GM18505 (cell line): Measurements from ENCODE around the gene ARHGAP30.

ENCODE experiments used
- ATAC-seq: cut with Tn5 transposase; IDR thresholded peaks from one replicate; pipeline ENCODE4 v1.9.1; 2021; ENCODE audit not compliant: unreplicated experiment
- POLR2A ChIP-seq: IDR thresholded peaks from 4 replicates; pipeline ENCODE4 v1.6.1; 2011; ENCODE audit warnings: borderline replicate concordance; ENCODE audit not compliant: insufficient read depth, insufficient read length; ENCODE audit errors: extremely low read depth

Gene ARHGAP30

GRCh38 chr1:161013131-161013487 is 56.6 kb downstream of the ARHGAP30 start:
- TF ChIP-seq POLR2A, result no peak
- no peak for ATAC-seq

DNA sequence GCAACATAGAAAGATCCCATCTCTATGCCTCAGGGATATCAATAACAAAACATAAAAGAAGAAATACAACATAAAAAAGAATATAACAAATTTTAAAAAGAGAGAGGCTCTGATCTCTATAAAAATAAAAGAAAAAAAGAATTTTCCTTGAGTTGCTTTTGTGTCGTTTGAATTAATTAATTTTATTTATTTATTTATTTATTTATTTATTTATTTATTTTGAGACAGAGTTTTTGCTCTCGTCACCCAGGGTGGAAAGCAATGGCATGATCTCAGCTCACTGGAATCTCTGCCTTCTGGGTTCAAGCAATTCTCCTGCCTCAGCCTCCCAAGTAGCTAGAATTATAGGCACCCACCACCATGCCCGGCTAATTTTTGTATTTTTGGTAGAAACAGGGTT is 57.3 kb downstream of the ARHGAP30 start:
- no peak for ATAC-seq
- no peak for TF ChIP-seq POLR2A

GRCh38 chr1:161009602-161010211 is 60.0 kb downstream of the ARHGAP30 start:
- ATAC-seq, result no peak
- TF ChIP-seq POLR2A, result no peak

DNA sequence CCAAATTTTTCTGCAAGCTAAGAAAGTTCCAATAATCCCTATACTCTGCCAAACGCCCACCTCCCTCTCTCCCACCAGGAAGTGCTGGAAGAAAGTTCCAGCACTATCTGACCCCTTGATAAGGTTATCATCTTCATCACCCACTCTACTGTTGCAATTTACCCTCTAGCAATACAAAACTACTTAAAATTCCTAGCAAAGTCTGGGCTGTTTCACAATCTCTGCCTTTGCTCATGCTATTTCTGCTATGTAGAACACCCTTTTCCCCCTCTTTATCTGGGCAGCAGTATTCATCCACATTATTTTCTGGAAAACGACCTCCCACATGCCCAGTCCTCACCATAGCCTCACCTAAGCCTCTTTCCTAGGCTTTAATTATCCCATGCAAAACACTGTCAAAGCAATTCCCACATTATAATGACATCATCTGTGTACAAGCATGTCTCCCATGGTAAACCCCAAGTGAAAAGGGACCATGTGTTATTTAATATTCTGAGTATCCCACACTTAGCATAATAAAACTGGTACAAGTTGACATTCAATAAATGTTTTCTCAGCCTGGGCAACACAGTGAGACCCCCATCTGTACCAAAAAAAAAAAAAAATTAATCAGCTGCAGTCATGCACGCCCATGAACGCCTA is 60.7 kb downstream of the ARHGAP30 start:
- TF ChIP-seq POLR2A, result no peak
- no peak for ATAC-seq

DNA sequence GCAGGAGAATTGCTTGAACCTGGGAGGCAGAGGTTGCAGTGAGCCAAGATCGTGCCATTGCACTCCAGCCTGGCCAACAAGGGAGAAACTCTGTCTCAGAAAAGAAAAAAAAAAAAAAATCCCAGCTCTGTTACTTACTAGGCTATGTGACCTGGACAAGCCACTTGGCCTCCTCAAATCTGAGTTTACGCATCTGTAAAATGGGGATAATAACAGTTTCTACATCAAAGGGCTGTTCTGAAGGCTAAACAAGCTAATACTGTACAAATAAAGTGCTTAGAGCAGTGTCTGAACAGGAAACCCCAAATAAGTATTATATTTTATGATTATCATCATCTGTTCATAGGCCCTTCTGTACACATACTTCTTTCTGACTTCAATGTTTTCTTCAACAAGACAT is 62.3 kb downstream of the ARHGAP30 start:
- TF ChIP-seq POLR2A, result no peak
- ATAC-seq, result no peak

- TF ChIP-seq POLR2A, result no peak
- ATAC-seq, result no peak
These were observed 63.1 kb downstream of the ARHGAP30 start for GRCh38 chr1:161006563-161006962.

DNA sequence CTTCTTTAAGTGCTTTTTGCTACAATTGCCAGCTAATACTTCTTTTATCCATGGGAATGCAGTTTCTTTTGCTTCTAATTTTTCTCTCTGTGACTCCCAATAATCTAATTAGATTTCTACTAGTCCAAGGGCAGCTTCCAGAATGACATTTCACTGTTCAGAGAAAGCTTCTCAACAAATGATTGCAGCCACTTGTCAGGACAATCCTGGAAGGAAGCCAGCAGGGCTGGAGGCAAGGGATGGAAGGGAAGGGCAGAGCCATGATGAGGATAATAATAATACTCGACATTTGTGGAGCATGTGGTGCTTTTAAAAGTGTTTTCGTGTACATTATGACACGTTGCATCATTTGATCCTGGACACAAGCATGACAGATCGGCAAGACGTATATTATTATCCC is 68.2 kb downstream of the ARHGAP30 start:
- no peak for ATAC-seq
- TF ChIP-seq POLR2A, result no peak

GRCh38 chr1:161000736-161001480 is 68.8 kb downstream of the ARHGAP30 start:
- TF ChIP-seq POLR2A, result no peak
- ATAC-seq, result no peak

GRCh38 chr1:160999376-160999775 is 70.3 kb downstream of the ARHGAP30 start:
- no peak for TF ChIP-seq POLR2A
- no peak for ATAC-seq

DNA sequence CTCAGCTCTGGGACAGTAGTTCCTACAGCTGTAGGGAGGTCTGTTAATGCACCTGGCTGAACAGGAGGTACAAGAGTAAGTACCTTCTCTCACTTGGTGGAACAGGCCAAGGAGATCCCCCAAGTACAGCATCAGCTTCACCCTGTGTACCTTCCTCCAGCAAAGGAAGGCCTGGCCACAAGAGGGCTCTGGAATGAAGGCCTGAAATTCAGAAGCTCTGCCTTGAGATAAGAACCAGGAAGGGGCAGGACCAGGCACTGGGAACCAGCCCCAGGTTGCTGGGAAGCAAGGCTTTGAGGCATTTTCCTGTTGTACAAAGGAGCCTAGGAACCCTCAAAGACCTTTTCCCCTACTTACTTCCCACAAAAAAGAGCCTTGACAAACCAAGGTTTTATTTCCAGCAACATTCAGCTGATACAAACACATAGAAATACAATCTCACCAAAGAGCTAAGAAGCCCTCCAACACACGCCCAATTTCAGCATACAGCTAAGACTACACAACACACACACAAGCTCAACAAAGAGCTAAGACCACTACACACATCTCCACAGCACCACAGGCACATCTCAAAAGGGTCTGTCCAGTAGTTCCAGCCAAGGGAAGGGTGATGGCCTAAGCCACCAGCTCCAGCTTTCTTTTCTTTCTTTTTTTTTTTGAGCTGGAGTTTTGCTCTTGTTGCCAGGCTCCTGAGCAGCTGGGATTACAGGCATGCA is 72.2 kb downstream of the ARHGAP30 start:
- no peak for ATAC-seq
- no peak for TF ChIP-seq POLR2A
